ENCODE results near the gene IL22RA2.
A peak's percentile ranks its signal among the peaks of the same experiment; 100 is the strongest.
"Not testable (repeated sequence)": the region's sequence is repeated elsewhere in the genome, so short reads cannot be mapped to it uniquely, and the experiment has no call there.

Gene IL22RA2
- total RNA-seq, result 0 reads per million in 2 donors

GRCh38 chr6:137173501-137173900 is at the start of gene IL22RA2:
IL22RA2 (minus strand) TSS chr6:137173644; CDS start chr6:137161749, 11,895 bp downstream.
- DNase-seq, result no peak

- DNase-seq, result no peak
Observed at GRCh38 chr6:137222381-137222780, 48.9 kb upstream of the IL22RA2 start.

- no peak for DNase-seq
Observed at GRCh38 chr6:137219664-137220252, 46.3 kb upstream of the IL22RA2 start.

- DNase-seq, result peak; percentile 90 to 95 (median 92)
Observed at GRCh38 chr6:137218917-137219663, 45.6 kb upstream of the IL22RA2 start, which contains the start of gene IFNGR1. IFNGR1 (minus strand) TSS chr6:137219385; CDS start chr6:137219327, 58 bp downstream.

GRCh38 chr6:137218473-137218916 is 45.1 kb upstream of the IL22RA2 start:
- DNase-seq, result peak in 4 of 5 experiments; percentile 4 to 78 (median 36)

- no peak for DNase-seq
Observed at GRCh38 chr6:137217801-137218472, 44.5 kb upstream of the IL22RA2 start.

- DNase-seq, result no peak
Observed at GRCh38 chr6:137216875-137217553, 43.6 kb upstream of the IL22RA2 start.

GRCh38 chr6:137216106-137216505 is 42.7 kb upstream of the IL22RA2 start:
- DNase-seq, result no peak

- not testable (repeated sequence) for DNase-seq
Observed at GRCh38 chr6:137215630-137216029, 42.2 kb upstream of the IL22RA2 start.

GRCh38 chr6:137214931-137215330 is 41.5 kb upstream of the IL22RA2 start:
- DNase-seq, result no peak

- DNase-seq, result no peak
Observed at GRCh38 chr6:137213813-137214212, 40.4 kb upstream of the IL22RA2 start.

GRCh38 chr6:137213331-137213740 is 39.9 kb upstream of the IL22RA2 start:
- DNase-seq, result peak in 1 of 5 experiments; percentile 35

- no peak for DNase-seq
Observed at GRCh38 chr6:137211910-137212309, 38.5 kb upstream of the IL22RA2 start.

GRCh38 chr6:137210903-137211302 is 37.5 kb upstream of the IL22RA2 start:
- DNase-seq, result no peak

GRCh38 chr6:137208279-137208678 is 34.8 kb upstream of the IL22RA2 start:
- DNase-seq, result no peak

- DNase-seq, result not testable (repeated sequence)
Observed at GRCh38 chr6:137207457-137207856, 34.0 kb upstream of the IL22RA2 start.

- no peak for DNase-seq
Observed at GRCh38 chr6:137206577-137206976, 33.1 kb upstream of the IL22RA2 start.

GRCh38 chr6:137203256-137203655 is 29.8 kb upstream of the IL22RA2 start:
- DNase-seq, result no peak

- DNase-seq, result peak in 1 of 5 experiments; percentile 13
Observed at GRCh38 chr6:137202078-137202477, 28.6 kb upstream of the IL22RA2 start.

GRCh38 chr6:137201006-137201405 is 27.6 kb upstream of the IL22RA2 start:
- DNase-seq, result no peak

GRCh38 chr6:137200288-137200687 is 26.8 kb upstream of the IL22RA2 start:
- no peak for DNase-seq
